Mesothelial cell of epicardium (in vitro differentiated cells): ENCODE measurements around the gene HIRIP3. TPM values are rescaled to one million over a fixed set of nuclear protein-coding genes. Genes with fewer than 3 reads are reported as not detected.

Source experiments
- DNase-seq, 2 experiments: peaks; one replicate each; pipeline ENCODE4 v3.0.0; 2021; ENCODE audit warnings: low spot score in 2 of 2; ENCODE audit not compliant: unreplicated experiment in 2 of 2
- H3K27ac Mint-ChIP-seq: 2 replicates; pipeline ENCODE4 v1.8.0; 2021; ENCODE audit warnings: mixed read lengths
- H3K27me3 Mint-ChIP-seq: 2 replicates; pipeline ENCODE4 v1.8.0; 2021; ENCODE audit warnings: low read depth, mixed read lengths
- H3K36me3 Mint-ChIP-seq: 2 replicates; pipeline ENCODE4 v1.8.0; 2021; ENCODE audit warnings: mixed read lengths
- H3K4me1 Mint-ChIP-seq: 2 replicates; pipeline ENCODE4 v1.8.0; 2021; ENCODE audit warnings: mixed read lengths
- H3K4me3 Mint-ChIP-seq: 2 replicates; pipeline ENCODE4 v1.8.0; 2021; ENCODE audit warnings: mild to moderate bottlenecking, moderate library complexity, mixed read lengths
- H3K9me3 Mint-ChIP-seq: 2 replicates; pipeline ENCODE4 v1.8.0; 2021; ENCODE audit warnings: mixed read lengths
- total RNA-seq: library from RNA; stranded (reverse); gene quantifications from 3 replicates; pipeline ENCODE4 v1.2.1, GENCODE V29; 2021
- TF ChIP-seq, protein P1 (sequence below): fragments of 200-600 bp; sonication (generic); IDR thresholded peaks from one replicate; pipeline ENCODE4 v1.5.0; 2021; ENCODE audit warnings: antibody characterized with exemption; ENCODE audit not compliant: unreplicated experiment

The HIRIP3 gene
- total RNA-seq, 1 donor from 2014 or later: 9.7 TPM

DNA sequence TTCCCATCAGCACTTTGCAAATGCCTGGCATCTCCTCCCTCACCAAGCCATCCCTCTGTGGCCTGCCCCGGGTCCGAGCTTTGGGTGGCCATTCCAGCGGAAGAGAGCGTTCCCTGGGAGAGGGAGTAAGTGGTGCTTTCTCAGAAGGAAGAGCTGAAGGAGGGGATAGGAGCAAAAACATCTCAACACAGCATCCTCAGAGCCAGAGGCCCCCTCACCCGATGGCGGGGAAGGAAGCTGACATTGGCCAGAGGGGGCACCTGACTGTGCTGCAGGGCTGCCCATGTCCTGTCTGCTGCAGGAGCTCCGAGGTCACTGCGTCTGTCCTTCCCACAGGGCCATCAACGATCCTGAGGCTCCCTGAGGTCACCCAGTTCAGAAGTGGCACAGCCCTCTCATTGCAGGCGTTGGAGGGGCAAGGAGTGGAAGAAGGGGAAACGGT is 36.1 kb upstream of the HIRIP3 start:
- TF ChIP-seq, protein P1, sequence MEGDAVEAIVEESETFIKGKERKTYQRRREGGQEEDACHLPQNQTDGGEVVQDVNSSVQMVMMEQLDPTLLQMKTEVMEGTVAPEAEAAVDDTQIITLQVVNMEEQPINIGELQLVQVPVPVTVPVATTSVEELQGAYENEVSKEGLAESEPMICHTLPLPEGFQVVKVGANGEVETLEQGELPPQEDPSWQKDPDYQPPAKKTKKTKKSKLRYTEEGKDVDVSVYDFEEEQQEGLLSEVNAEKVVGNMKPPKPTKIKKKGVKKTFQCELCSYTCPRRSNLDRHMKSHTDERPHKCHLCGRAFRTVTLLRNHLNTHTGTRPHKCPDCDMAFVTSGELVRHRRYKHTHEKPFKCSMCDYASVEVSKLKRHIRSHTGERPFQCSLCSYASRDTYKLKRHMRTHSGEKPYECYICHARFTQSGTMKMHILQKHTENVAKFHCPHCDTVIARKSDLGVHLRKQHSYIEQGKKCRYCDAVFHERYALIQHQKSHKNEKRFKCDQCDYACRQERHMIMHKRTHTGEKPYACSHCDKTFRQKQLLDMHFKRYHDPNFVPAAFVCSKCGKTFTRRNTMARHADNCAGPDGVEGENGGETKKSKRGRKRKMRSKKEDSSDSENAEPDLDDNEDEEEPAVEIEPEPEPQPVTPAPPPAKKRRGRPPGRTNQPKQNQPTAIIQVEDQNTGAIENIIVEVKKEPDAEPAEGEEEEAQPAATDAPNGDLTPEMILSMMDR: no peak
- Mint-ChIP-seq H3K27ac (no peak overlapping the region), H3K4me3 (no peak overlapping the region), H3K36me3 (no peaks in the 10 kb centered on the region), H3K27me3 (peaks cover 95% of the 10 kb centered on the region), H3K9me3 (no peaks in the 10 kb centered on the region), H3K4me1 (peaks cover 9% of the 10 kb centered on the region)
- DNase-seq: no peak

DNA sequence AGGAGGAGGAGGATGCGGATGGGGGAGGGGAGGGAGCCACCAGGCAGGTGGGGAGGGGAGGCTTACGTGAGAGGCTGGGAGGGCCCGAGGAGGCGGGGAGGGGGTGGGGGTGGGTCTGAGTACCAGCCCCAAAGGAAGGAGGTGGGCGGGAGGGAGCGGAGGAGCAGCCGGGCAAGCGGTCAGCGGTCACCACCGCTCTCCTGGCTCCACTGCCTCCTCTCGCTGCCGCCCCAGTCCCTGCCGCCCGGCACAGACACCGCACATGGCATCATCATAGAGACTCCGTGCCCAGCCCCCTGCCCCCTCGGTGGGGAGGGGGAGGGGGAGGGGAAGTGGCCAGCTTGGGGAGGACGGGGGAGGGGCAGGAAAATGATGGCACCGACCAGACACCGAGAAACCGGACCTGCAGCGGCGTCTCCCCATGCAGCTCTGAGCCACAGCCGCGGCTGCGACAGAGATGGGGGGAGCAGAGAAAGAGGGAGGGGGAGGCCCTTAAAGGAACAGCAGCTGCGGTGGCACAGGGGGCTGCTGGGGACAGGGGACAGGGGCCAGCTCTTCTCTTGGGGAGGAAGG is 35.5 kb upstream of the HIRIP3 start, which contains the start of gene TLCD3B:
TSS of gene TLCD3B (minus strand) at position 431 of the 573 bp plus-strand sequence. CDS start 744 bp downstream, outside the sequence.
- no peaks in the 10 kb centered on the region for H3K36me3 Mint-ChIP-seq
- H3K9me3 Mint-ChIP-seq: no peaks in the 10 kb centered on the region
- H3K4me1 Mint-ChIP-seq: peaks cover 9% of the 10 kb centered on the region
- H3K4me3 Mint-ChIP-seq: peak within 1 kb of the TSS; percentile 60
- no peak within 1 kb of the TSS for H3K27ac Mint-ChIP-seq
- no peak for DNase-seq
- TF ChIP-seq, protein P1: no peak
- H3K27me3 Mint-ChIP-seq: peaks cover 93% of the 10 kb centered on the region

DNA sequence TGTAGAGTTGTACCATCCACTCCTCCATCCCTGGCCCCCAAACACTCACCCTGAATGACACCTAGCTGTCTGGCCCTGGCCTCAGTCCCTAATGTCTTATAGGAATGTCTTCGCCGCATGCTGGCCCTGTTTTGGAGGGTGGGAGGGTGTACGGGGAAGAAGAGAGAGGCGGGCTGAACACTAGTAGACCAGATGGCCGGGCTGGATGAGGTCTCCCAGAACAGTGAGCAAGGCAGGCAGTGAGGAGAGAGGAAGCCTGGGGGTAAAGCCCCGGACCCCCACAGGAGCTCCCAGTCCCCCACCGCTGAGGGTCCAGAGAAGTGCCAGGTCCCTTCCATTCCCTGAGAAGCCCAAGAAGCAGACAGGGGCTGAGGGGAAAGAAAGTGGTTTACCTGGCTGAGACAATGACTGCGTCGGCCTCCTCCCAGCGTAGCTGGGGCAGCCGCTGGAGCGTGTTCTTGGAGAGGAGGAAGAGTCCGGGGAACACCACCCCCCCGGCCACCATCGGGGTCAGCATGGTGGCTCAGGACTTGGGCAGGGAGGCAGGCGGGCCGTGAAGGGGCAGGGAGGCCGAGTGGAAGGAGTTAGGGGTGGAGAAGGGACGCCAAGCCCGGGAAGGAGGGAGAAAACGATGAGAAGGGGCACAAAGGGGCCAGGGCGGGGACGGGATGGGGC is 34.7 kb upstream of the HIRIP3 start:
- DNase-seq: no peak
- Mint-ChIP-seq H3K36me3 (no peaks in the 10 kb centered on the region), H3K27me3 (peaks cover 92% of the 10 kb centered on the region), H3K4me3 (peak overlapping the region; percentile 60), H3K4me1 (peaks cover 9% of the 10 kb centered on the region), H3K9me3 (no peaks in the 10 kb centered on the region), H3K27ac (no peak overlapping the region)
- TF ChIP-seq, protein P1: no peak

DNA sequence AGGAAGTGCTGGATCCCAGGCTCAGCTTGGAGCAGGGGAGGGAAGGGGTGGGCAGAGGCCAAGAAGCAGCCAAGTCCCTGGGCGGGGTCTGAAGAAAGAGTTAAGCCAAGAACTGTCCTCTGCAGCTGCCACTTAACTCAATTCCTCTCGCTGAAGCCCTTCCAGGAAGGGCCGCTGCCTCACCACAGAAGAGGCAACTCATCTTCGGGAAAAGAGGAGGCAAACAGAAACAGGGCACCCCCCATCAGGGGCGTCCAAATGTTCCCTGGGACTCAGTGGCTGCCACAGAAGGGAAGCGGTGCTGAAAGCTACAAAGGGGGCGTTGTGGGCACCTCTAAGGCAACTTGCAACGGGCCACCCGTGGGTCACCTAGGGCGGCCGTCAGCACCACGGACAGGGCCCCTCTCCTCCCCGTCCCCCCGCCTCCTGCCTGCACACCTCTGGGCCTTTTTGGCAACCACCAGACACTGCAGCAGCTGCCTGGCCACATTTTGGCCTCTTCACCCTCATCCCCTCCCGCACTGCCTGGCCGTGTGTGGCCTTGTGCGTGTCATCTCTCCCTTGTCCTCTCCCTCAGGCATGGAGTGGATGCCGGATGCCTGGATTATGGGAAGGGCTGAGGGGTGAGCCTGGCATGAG is 33.1 kb upstream of the HIRIP3 start:
- Mint-ChIP-seq H3K4me1 (peaks cover 9% of the 10 kb centered on the region), H3K4me3 (no peak overlapping the region), H3K9me3 (no peaks in the 10 kb centered on the region), H3K27me3 (peaks cover 83% of the 10 kb centered on the region), H3K36me3 (no peaks in the 10 kb centered on the region), H3K27ac (no peak overlapping the region)
- DNase-seq: peak in 1 of 2 experiments; percentile 66
- TF ChIP-seq, protein P1: no peak

DNA sequence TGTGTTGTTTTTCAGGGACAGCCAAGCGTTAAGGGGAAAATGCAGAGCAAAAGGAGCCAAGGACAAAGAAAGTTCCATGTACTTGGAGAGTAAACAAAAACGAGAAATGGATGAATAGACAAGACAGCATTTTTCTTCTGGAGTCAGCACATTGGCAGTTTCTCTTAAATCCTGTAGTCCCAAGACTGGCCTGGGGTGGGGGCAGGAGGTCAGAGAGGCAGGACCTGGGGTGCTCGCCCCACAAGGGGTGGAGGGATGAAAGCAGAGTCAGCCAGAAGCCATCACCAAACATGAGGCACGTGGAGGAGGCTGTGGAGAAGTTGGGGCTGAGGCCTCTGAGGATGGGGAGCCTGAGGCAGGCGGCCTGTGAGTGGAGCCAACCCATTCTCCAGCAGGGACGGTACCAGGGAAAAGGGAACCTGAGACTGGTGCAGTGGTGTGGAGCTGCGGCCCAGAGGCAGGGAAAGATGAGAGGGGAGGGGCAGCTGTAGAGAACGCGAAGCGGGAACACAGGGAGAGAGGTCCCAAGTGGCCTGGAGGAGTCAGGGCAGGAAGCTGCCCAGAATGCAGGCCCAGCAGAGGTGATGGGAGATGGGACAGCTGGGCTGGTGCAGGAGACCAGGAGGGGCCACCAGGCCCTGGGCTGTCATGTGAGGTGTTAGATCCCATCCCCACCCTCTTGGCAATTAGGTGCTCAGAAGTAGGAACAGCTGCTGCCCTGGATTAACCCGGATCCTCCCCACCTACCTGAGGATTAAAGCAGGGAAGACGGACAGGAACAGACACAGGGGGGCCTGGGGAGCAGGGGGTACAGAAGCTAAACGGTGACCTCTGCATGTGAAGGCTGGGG is 32.4 kb upstream of the HIRIP3 start:
- TF ChIP-seq, protein P1: no peak
- H3K4me3 Mint-ChIP-seq: no peak overlapping the region
- no peak overlapping the region for H3K27ac Mint-ChIP-seq

More for the DNA sequence above, 32.4 kb upstream of the HIRIP3 start:
- DNase-seq: no peak
- no peaks in the 10 kb centered on the region for H3K36me3 Mint-ChIP-seq
- H3K4me1 Mint-ChIP-seq: peaks cover 9% of the 10 kb centered on the region
- H3K9me3 Mint-ChIP-seq: no peaks in the 10 kb centered on the region
- peaks cover 76% of the 10 kb centered on the region for H3K27me3 Mint-ChIP-seq
